Fibroblast of lung (primary cell): ENCODE measurements around the gene AFF2.

ENCODE experiments used
- EZH2 ChIP-seq: IDR thresholded peaks from 2 replicates; pipeline ENCODE4 v1.5.1; 2012; ENCODE audit warnings: low read length, control low read depth, mild to moderate bottlenecking; ENCODE audit errors: missing control alignments
- TF ChIP-seq, protein P1 (sequence below), 2 donors: IDR thresholded peaks in 1 of 2; conservative IDR thresholded peaks in 1 of 2; 1 replicate in 1 of 2; 2 replicates in 1 of 2; pipeline ENCODE4 v1.5.1; 2011 to 2012; ENCODE audit warnings: low read length in 2 of 2, control low read depth in 1 of 2, inconsistent platforms in 1 of 2, low read depth in 1 of 2, mild to moderate bottlenecking in 1 of 2

GRCh38 chrX:148960060-148960459 lies 459.6 kb downstream of the AFF2 start:
- TF ChIP-seq EZH2: no peak
- TF ChIP-seq, protein P1, sequence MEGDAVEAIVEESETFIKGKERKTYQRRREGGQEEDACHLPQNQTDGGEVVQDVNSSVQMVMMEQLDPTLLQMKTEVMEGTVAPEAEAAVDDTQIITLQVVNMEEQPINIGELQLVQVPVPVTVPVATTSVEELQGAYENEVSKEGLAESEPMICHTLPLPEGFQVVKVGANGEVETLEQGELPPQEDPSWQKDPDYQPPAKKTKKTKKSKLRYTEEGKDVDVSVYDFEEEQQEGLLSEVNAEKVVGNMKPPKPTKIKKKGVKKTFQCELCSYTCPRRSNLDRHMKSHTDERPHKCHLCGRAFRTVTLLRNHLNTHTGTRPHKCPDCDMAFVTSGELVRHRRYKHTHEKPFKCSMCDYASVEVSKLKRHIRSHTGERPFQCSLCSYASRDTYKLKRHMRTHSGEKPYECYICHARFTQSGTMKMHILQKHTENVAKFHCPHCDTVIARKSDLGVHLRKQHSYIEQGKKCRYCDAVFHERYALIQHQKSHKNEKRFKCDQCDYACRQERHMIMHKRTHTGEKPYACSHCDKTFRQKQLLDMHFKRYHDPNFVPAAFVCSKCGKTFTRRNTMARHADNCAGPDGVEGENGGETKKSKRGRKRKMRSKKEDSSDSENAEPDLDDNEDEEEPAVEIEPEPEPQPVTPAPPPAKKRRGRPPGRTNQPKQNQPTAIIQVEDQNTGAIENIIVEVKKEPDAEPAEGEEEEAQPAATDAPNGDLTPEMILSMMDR (conservative IDR thresholded peaks at IDR 0.05 in 1 of 2, IDR thresholded peaks at IDR 0.05 in 1 of 2; ENCODE audit: low read depth in 1 of 2, low read length in 2 of 2): no peak
